ENCODE measurements around the gene SULT1B1.
"Not testable (repeated sequence)": the region's sequence is repeated elsewhere in the genome, so short reads cannot be mapped to it uniquely, and the experiment has no call there.

Gene SULT1B1

DNA sequence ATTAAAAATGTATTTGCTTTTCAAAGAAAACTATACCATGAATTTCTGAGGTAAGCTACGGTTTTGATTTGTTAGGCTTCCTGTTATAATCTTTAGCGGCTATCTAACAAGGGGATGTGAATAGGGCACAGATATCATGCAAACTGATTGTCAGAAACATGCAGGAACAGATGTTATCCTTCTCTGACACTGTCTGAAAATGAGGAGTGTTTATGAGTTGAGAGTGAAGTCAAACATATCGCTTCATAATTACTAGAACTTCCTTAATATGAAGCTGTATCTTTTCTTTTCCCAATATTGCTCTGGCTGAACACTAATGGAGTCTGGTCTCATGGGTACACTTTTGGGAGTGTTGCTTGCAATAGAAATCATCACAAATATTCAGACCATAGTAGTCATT, 16.3 kb upstream of the SULT1B1 start:
- Histone ChIP-seq H3K9ac (ENCODE audit: low read length) (no peak overlapping the region), H3K4me1 (ENCODE audit: low read length) (no peaks in the 10 kb centered on the region), H3K27me3 (replicated peaks; ENCODE audit: insufficient read depth, low read length) (no peaks in the 10 kb centered on the region), H2AFZ (ENCODE audit: low read length) (no peak overlapping the region), H3K4me2 (ENCODE audit: low read depth, low read length) (no peak overlapping the region), H3K9me3 (replicated peaks; ENCODE audit: insufficient read depth, low read length) (no peaks in the 10 kb centered on the region), H3K79me2 (ENCODE audit: low read length) (no peaks in the 10 kb centered on the region), H4K20me1 (ENCODE audit: insufficient read depth, low read length) (no peaks in the 10 kb centered on the region), H3F3A (ENCODE audit: insufficient read depth, low read length) (no peaks in the 10 kb centered on the region), H3K36me3 (replicated peaks; ENCODE audit: insufficient read depth, low read length) (no peaks in the 10 kb centered on the region), H3K27ac (ENCODE audit: low read length) (no peak overlapping the region), H3K4me3 (ENCODE audit: low read length) (no peak overlapping the region), H3K9me2 (replicated peaks; ENCODE audit: insufficient read depth, low read length) (no peaks in the 10 kb centered on the region)
- DNase-seq = no peak
- TF ChIP-seq CTCF (IDR thresholded peaks at IDR 0.05; ENCODE audit: low read length) = no peak
- TF ChIP-seq EZH2phosphoT487 (IDR thresholded peaks at IDR 0.05; ENCODE audit: low read length) = no peak
- no peak for TF ChIP-seq EZH2 (optimal IDR thresholded peaks at IDR 0.05; ENCODE audit: low read depth, low read length)

- no peaks in the 10 kb centered on the region for H3K9me2 ChIP-seq (replicated peaks; ENCODE audit: insufficient read depth, low read length)
- H3K4me1 ChIP-seq (ENCODE audit: low read length) = no peaks in the 10 kb centered on the region
- no peaks in the 10 kb centered on the region for H3K79me2 ChIP-seq (ENCODE audit: low read length)
- H3F3A ChIP-seq (ENCODE audit: insufficient read depth, low read length) = no peaks in the 10 kb centered on the region
- no peak for TF ChIP-seq EZH2 (optimal IDR thresholded peaks at IDR 0.05; ENCODE audit: low read depth, low read length)
- H3K9me3 ChIP-seq (replicated peaks; ENCODE audit: insufficient read depth, low read length) = no peaks in the 10 kb centered on the region
- no peak overlapping the region for H3K4me3 ChIP-seq (ENCODE audit: low read length)
- DNase-seq = no peak
- H3K4me2 ChIP-seq (ENCODE audit: low read depth, low read length) = no peak overlapping the region
- H3K27ac ChIP-seq (ENCODE audit: low read length) = no peak overlapping the region
- H3K27me3 ChIP-seq (replicated peaks; ENCODE audit: insufficient read depth, low read length) = no peaks in the 10 kb centered on the region
- no peak overlapping the region for H2AFZ ChIP-seq (ENCODE audit: low read length)
- no peak overlapping the region for H3K9ac ChIP-seq (ENCODE audit: low read length)
- no peaks in the 10 kb centered on the region for H3K36me3 ChIP-seq (replicated peaks; ENCODE audit: insufficient read depth, low read length)
- H4K20me1 ChIP-seq (ENCODE audit: insufficient read depth, low read length) = no peaks in the 10 kb centered on the region
Observed at GRCh38 chr4:69775321-69775867, 15.0 kb upstream of the SULT1B1 start.

DNA sequence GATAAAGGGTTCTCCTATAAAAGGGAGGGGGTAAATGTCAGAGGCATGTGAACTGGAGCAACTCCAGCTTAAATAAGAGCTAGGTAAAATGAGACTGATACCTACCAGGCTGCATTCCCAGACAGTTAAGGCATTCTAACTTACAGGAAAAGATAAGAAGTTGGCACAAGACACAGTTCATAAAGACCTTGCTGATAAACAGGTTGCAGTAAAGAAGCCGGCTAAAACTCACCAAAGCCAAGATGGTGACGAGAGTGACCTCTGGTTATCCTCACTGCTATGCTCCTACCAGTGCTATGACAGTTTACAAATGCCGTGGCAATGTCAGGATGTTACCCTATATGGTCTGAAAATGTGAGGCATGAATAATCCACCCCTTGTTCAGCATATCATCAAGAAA, 13.1 kb upstream of the SULT1B1 start:
- Histone ChIP-seq H3K4me2 (ENCODE audit: low read depth, low read length) (no peak overlapping the region), H3K27ac (ENCODE audit: low read length) (no peak overlapping the region), H3K79me2 (ENCODE audit: low read length) (no peaks in the 10 kb centered on the region), H3F3A (ENCODE audit: insufficient read depth, low read length) (no peaks in the 10 kb centered on the region), H2AFZ (ENCODE audit: low read length) (no peak overlapping the region), H3K4me1 (ENCODE audit: low read length) (no peaks in the 10 kb centered on the region), H3K4me3 (ENCODE audit: low read length) (no peak overlapping the region), H4K20me1 (ENCODE audit: insufficient read depth, low read length) (no peaks in the 10 kb centered on the region), H3K36me3 (replicated peaks; ENCODE audit: insufficient read depth, low read length) (no peaks in the 10 kb centered on the region), H3K9me3 (replicated peaks; ENCODE audit: insufficient read depth, low read length) (no peaks in the 10 kb centered on the region), H3K9ac (ENCODE audit: low read length) (no peak overlapping the region), H3K9me2 (replicated peaks; ENCODE audit: insufficient read depth, low read length) (no peaks in the 10 kb centered on the region), H3K27me3 (replicated peaks; ENCODE audit: insufficient read depth, low read length) (no peaks in the 10 kb centered on the region)
- TF ChIP-seq CTCF (IDR thresholded peaks at IDR 0.05; ENCODE audit: low read length) (no peak), EZH2phosphoT487 (IDR thresholded peaks at IDR 0.05; ENCODE audit: low read length) (no peak), EZH2 (optimal IDR thresholded peaks at IDR 0.05; ENCODE audit: low read depth, low read length) (no peak)
- DNase-seq = no peak

DNA sequence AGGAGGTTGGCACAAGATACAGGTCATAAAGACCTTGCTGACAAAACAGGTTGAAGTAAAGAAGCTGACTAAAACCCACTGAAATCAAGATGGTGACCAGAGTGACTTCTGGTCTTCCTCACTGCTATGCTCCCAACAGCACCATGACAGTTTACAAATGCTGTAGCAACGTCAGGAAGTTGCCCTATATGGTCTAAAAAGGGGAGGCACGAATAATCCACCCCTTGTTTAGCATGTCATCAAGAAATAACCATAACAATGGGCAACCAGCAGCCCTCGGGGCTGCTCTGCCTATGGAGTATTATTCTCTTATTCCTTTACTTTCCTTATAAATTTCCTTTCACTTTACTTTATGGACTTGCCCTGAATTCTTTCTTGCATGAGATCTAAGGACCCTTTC, 8.1 kb upstream of the SULT1B1 start:
- H3K9me2 ChIP-seq (replicated peaks; ENCODE audit: insufficient read depth, low read length); H3K27ac ChIP-seq (ENCODE audit: low read length); H3K4me1 ChIP-seq (ENCODE audit: low read length); H3K4me2 ChIP-seq (ENCODE audit: low read depth, low read length); H3K4me3 ChIP-seq (ENCODE audit: low read length); H3K27me3 ChIP-seq (replicated peaks; ENCODE audit: insufficient read depth, low read length); H3F3A ChIP-seq (ENCODE audit: insufficient read depth, low read length); H3K9me3 ChIP-seq (replicated peaks; ENCODE audit: insufficient read depth, low read length); H3K9ac ChIP-seq (ENCODE audit: low read length); H4K20me1 ChIP-seq (ENCODE audit: insufficient read depth, low read length); H3K36me3 ChIP-seq (replicated peaks; ENCODE audit: insufficient read depth, low read length); H2AFZ ChIP-seq (ENCODE audit: low read length); DNase-seq; H3K79me2 ChIP-seq (ENCODE audit: low read length): not testable (repeated sequence)
